Measurements from ENCODE around the gene C3orf20. TPM values are rescaled to one million over a fixed set of nuclear protein-coding genes. Genes with fewer than 3 reads are reported as not detected.

C3orf20 gene
- total RNA-seq, 1 experiment from 2014 or later = not detected

DNA sequence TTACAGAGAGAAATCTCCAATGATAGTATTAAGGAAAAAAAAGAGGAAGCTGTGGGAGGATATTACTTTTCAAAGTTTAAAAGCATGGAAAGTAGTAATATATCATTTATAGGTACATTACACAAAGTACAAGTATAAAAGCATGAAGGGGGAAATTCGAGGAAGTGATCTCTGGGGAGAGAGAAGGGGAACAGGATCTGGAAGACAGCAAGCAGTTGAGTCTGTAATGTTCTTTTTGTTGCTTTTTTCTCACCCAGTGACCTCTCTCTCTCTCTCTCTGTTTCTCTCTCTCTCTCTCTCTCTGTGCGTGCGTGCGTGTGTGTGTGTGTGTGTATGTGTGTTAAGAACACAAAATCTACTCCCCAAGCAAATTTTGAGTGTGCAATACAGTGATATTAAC lies 10.2 kb downstream of the C3orf20 start:
- H3K36me3 ChIP-seq (ENCODE audit: control insufficient read depth, insufficient read depth, low read length) = no peaks in the 10 kb centered on the region
- BruUV-seq (replicated peaks) = no TSS peak
- H3K27me3 ChIP-seq (ENCODE audit: control insufficient read depth, insufficient read depth, low read length) = no peaks in the 10 kb centered on the region
- ATAC-seq (no peak), DNase-seq (ENCODE audit: low read depth, low spot score) (no peak)
- intact Hi-C loops (cut with micrococcal nuclease; ENCODE audit: unreplicated experiment) (no loop called here), in situ Hi-C loops (cut with HindIII; ENCODE audit: low pct_unique_long_range_greater_than_20kb, low sequenced_read_pairs) (no loop called here)
- no peak overlapping the region for H3K4me3 ChIP-seq (ENCODE audit: low read depth in 2 of 2, low read length in 2 of 2)
- no peak for TF ChIP-seq POLR2AphosphoS5 (IDR thresholded peaks at IDR 0.05; ENCODE audit: low read depth, low read length)
- TF ChIP-seq REST (IDR thresholded peaks at IDR 0.05; ENCODE audit: insufficient read depth in 1 of 2, low read depth in 2 of 2, low read length in 1 of 2) = no peak
- TF ChIP-seq CTCF (IDR thresholded peaks at IDR 0.05) = no peak
- no peak for TF ChIP-seq SIN3A (IDR thresholded peaks at IDR 0.05; ENCODE audit: borderline replicate concordance, insufficient read depth, low read depth, low read length)
- no peak for TF ChIP-seq TCF7L2 (IDR thresholded peaks at IDR 0.05; ENCODE audit: low read depth, low read length)
- H3K4me1 ChIP-seq (ENCODE audit: control insufficient read depth, insufficient read depth, low read length) = no peaks in the 10 kb centered on the region
- no peaks in the 10 kb centered on the region for H3K9me3 ChIP-seq (ENCODE audit: control insufficient read depth, insufficient read depth, low read depth, low read length)
- CTCF ChIA-PET = no interaction called here
- H3K27ac ChIP-seq (ENCODE audit: low read length) = no peak overlapping the region
- POLR2A ChIA-PET = no interaction called here

DNA sequence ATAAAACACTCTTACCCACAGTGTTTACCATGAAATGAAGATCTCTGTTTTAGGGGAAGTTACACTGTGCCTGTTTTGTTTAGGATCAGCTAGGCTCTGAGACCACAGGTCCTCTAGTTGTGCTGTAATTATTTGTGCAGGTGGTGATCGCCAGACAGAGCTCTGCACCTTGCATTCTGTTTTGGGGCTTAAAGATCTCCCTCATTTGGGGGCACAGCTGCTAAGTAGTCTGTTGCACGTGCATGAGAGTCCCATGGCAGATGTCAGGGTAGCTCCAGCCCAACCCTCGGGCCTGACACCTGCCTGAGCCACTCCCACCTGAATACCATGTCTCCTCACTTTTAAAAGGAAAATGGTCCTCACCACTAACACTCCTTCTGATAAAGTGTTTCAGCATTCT lies 12.4 kb downstream of the C3orf20 start:
- in situ Hi-C loops (cut with HindIII; ENCODE audit: low pct_unique_long_range_greater_than_20kb, low sequenced_read_pairs) = no loop called here
- H3K4me1 ChIP-seq (ENCODE audit: control insufficient read depth, insufficient read depth, low read length) = no peaks in the 10 kb centered on the region
- no peaks in the 10 kb centered on the region for H3K9me3 ChIP-seq (ENCODE audit: control insufficient read depth, insufficient read depth, low read depth, low read length)
- no peak overlapping the region for H3K27ac ChIP-seq (ENCODE audit: low read length)
- no TSS peak for BruUV-seq (replicated peaks)
- no peak for TF ChIP-seq POLR2AphosphoS5 (IDR thresholded peaks at IDR 0.05; ENCODE audit: low read depth, low read length)
- TF ChIP-seq TCF7L2 (IDR thresholded peaks at IDR 0.05; ENCODE audit: low read depth, low read length) = no peak
- TF ChIP-seq CTCF (IDR thresholded peaks at IDR 0.05) = no peak
- TF ChIP-seq REST (IDR thresholded peaks at IDR 0.05; ENCODE audit: insufficient read depth in 1 of 2, low read depth in 2 of 2, low read length in 1 of 2) = no peak
- no peak for DNase-seq (ENCODE audit: low read depth, low spot score)
- ATAC-seq = no peak
- H3K27me3 ChIP-seq (ENCODE audit: control insufficient read depth, insufficient read depth, low read length) = no peaks in the 10 kb centered on the region
- CTCF ChIA-PET = no interaction called here
- intact Hi-C loops (cut with micrococcal nuclease; ENCODE audit: unreplicated experiment) = no loop called here
- H3K4me3 ChIP-seq (ENCODE audit: low read depth in 2 of 2, low read length in 2 of 2) = no peak overlapping the region
- POLR2A ChIA-PET = no interaction called here
- no peaks in the 10 kb centered on the region for H3K36me3 ChIP-seq (ENCODE audit: control insufficient read depth, insufficient read depth, low read length)
